H1 (cell line): Measurements from ENCODE around the gene TNIK. TPM values are rescaled to one million over a fixed set of nuclear protein-coding genes. Genes with fewer than 3 reads are reported as not detected.

Experiments
- BACH1 ChIP-seq: IDR thresholded peaks from 2 replicates; pipeline ENCODE4 v1.6.1; 2012; ENCODE audit warnings: low read length, improper control_type of control experiment
- CBX8 ChIP-seq: fragments of 300-800, 300-1000 bp; sonication (generic); IDR thresholded peaks from 2 replicates; pipeline ENCODE4 v1.7.1; 2016; ENCODE audit warnings: low read depth, low read length, borderline replicate concordance
- CREB1 ChIP-seq: IDR thresholded peaks from 2 replicates; pipeline ENCODE4 v1.6.1; 2012; ENCODE audit warnings: inconsistent platforms
- JUN ChIP-seq: IDR thresholded peaks from 2 replicates; pipeline ENCODE4 v1.6.1; 2011; ENCODE audit warnings: low read depth, mild to moderate bottlenecking, improper control_type of control experiment, low read length
- KDM4A ChIP-seq: IDR thresholded peaks from one replicate; pipeline ENCODE4 v1.7.1; 2012; ENCODE audit warnings: low read depth, mild to moderate bottlenecking, moderate library complexity, low read length, inconsistent platforms; ENCODE audit not compliant: severe bottlenecking
- RBBP5 ChIP-seq: IDR thresholded peaks from 2 replicates; pipeline ENCODE4 v1.7.1; 2012; ENCODE audit warnings: low read depth, mild to moderate bottlenecking, inconsistent platforms, low read length, moderate library complexity, borderline replicate concordance
- RXRA ChIP-seq: IDR thresholded peaks from 2 replicates; pipeline ENCODE4 v1.6.1; 2011; ENCODE audit warnings: low read depth, mild to moderate bottlenecking, low read length, moderate library complexity; ENCODE audit not compliant: insufficient read depth
- SP4 ChIP-seq: IDR thresholded peaks from 2 replicates; pipeline ENCODE4 v1.6.1; 2012; ENCODE audit warnings: low read length, inconsistent platforms
- polyA plus RNA-seq, 7 experiments: library from polyadenylated mRNA; depleted of rRNA in 3 of 7; stranded (reverse) in 5 of 7; unstranded in 2 of 7; fragments of >200 nt in 5 of 7; fragments of 200-250 nt in 2 of 7; gene quantifications; 1 replicate in 5 of 7; 2 replicates in 1 of 7; 4 replicates in 1 of 7; pipeline versions ENCODE4 v1.2.1 to v1.2.3, GENCODE V29; 2011 to 2013; ENCODE audit warnings: missing spikeins in 2 of 7, mixed read lengths in 2 of 7
- total RNA-seq: library from RNA; stranded (reverse); fragmentation: NEBNext Ultra II Directional; extraction: Animal tissue kit (Norgen Biotek cat#: 25700); gene quantifications from 2 replicates; pipeline ENCODE4 v1.2.1, GENCODE V29; 2021
- TF ChIP-seq, protein P1 (sequence below), 3 experiments: IDR thresholded peaks; 1 replicate in 2 of 3; 2 replicates in 1 of 3; pipeline versions ENCODE4 v1.5.1 to v1.6.1; 2011; ENCODE audit warnings: low read length in 3 of 3, mild to moderate bottlenecking in 3 of 3, inconsistent platforms in 2 of 3, low read depth in 1 of 3, moderate library complexity in 1 of 3; ENCODE audit not compliant: insufficient read depth in 1 of 3; ENCODE audit errors: control extremely low read depth in 1 of 3

TNIK gene
- total and polyA plus RNA-seq, 2 of the 8 experiments (the other 6 are each of a cell fraction or from before 2014, with no cell fraction given): 7.4 to 42.0 TPM

DNA sequence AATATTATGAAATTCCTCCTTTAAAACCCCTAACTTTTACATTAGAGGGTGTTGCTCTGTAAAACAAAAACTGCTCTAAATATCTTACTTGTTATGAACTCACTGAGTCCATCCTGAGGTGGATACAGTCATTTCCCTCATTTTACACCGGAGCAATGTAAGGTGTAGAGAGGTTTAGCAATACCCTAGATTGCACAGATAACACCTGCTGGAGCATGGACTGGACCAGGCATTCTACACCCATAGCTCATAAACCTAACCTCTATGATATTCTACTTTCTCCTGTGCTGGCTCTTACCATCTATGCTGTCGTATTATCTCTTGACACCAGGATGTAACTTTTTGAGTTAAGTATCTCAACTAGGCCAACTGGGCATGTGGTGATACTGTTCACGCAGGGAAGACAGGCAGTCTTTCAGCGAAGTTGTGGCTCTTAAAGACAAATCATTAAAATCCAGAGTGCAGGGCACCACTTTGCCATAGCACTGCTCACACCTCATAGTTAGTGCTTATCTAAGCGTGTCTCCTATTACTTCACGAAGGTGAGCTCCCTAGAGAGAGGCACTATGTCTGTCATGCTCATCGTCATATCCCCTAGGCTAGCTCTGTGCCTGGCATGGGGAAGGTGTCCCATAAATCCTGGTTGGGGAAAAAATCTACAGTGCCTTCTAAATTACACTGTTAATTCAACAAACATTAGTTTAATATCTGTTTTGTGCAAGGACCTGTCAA, 333.6 kb downstream of the TNIK start (continued):
- TF ChIP-seq, protein P1, sequence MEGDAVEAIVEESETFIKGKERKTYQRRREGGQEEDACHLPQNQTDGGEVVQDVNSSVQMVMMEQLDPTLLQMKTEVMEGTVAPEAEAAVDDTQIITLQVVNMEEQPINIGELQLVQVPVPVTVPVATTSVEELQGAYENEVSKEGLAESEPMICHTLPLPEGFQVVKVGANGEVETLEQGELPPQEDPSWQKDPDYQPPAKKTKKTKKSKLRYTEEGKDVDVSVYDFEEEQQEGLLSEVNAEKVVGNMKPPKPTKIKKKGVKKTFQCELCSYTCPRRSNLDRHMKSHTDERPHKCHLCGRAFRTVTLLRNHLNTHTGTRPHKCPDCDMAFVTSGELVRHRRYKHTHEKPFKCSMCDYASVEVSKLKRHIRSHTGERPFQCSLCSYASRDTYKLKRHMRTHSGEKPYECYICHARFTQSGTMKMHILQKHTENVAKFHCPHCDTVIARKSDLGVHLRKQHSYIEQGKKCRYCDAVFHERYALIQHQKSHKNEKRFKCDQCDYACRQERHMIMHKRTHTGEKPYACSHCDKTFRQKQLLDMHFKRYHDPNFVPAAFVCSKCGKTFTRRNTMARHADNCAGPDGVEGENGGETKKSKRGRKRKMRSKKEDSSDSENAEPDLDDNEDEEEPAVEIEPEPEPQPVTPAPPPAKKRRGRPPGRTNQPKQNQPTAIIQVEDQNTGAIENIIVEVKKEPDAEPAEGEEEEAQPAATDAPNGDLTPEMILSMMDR (IDR thresholded peaks at IDR 0.05; ENCODE audit: control extremely low read depth in 1 of 3, insufficient read depth in 1 of 3, low read depth in 1 of 3, low read length in 3 of 3): no peak
- TF ChIP-seq CREB1 (no peak), SP4 (no peak), JUN (no peak), RXRA (no peak), BACH1 (no peak), KDM4A (no peak), CBX8 (no peak), RBBP5 (no peak)
